Placental pericyte (primary cell): Measurements from ENCODE around the gene DCN. TPM values are rescaled to one million over a fixed set of nuclear protein-coding genes. Genes with fewer than 3 reads are reported as not detected.

Experiments used
- small RNA-seq: library from RNA; depleted of rRNA; stranded (forward); fragments of <200 nt; gene quantifications from one replicate; pipeline ENCODE3, GENCODE V24; 2012; ENCODE audit warnings: low replicate concordance
- total RNA-seq: library from RNA; depleted of rRNA; stranded (reverse); fragments of >200 nt; gene quantifications from 2 replicates; pipeline ENCODE4 v1.2.3, GENCODE V29; 2012

The DCN gene
- 131 and 1,080 TPM in 2 replicates for total RNA-seq

GRCh38 chr12:91182636-91183455 is at the start of gene DCN:
Gene DCN, minus strand, starts transcription at chr12:91182817. Its CDS starts 4,265 bp downstream, at chr12:91178552.

GRCh38 chr12:91111366-91112325 is 71.0 kb downstream of the DCN start, which contains the start of gene LUM:
Gene LUM, minus strand, starts transcription at chr12:91111494. Its CDS starts 2,515 bp downstream, at chr12:91108979.

Small RNA genes within 50 kb of the gene (small RNA-seq; reads per million reads assigned to genes)
- gene AC007115.1: not detected

Other genes starting within 250 kb of the DCN start
- not detected in 2 replicates for gene CCER1, start 227.6 kb downstream of the DCN start, total RNA-seq
- not detected in 2 replicates for gene EPYC, start 177.8 kb downstream of the DCN start, total RNA-seq
- not detected in 2 replicates for gene KERA, start 124.8 kb downstream of the DCN start, total RNA-seq
- gene LUM, start 71.3 kb downstream of the DCN start, total RNA-seq: 151 and 1,377 TPM in 2 replicates